ENCODE data around the gene PHLPP1.

DNA sequence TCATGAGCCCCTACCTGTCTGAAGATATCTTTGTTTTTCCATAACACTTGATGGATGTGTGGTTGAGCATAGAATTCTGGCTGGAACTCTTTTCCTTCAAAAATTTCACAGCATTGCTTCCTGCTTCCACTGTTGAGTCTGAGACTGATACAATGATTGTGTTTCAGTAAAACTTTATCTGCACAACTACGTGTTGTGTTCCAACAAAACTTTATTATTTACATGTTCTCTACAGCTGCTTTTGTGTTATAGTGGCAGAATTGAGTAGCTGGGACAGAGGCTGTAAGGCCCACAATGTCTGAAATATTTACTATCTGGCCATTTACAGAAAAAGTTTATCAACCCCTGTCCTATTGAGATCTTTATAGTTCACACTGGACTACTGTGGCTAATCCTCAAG, 275.3 kb downstream of the PHLPP1 start:
- no peak for TF ChIP-seq YY1 (IDR thresholded peaks at IDR 0.05; ENCODE audit: low read depth)
- TF ChIP-seq, protein P1, sequence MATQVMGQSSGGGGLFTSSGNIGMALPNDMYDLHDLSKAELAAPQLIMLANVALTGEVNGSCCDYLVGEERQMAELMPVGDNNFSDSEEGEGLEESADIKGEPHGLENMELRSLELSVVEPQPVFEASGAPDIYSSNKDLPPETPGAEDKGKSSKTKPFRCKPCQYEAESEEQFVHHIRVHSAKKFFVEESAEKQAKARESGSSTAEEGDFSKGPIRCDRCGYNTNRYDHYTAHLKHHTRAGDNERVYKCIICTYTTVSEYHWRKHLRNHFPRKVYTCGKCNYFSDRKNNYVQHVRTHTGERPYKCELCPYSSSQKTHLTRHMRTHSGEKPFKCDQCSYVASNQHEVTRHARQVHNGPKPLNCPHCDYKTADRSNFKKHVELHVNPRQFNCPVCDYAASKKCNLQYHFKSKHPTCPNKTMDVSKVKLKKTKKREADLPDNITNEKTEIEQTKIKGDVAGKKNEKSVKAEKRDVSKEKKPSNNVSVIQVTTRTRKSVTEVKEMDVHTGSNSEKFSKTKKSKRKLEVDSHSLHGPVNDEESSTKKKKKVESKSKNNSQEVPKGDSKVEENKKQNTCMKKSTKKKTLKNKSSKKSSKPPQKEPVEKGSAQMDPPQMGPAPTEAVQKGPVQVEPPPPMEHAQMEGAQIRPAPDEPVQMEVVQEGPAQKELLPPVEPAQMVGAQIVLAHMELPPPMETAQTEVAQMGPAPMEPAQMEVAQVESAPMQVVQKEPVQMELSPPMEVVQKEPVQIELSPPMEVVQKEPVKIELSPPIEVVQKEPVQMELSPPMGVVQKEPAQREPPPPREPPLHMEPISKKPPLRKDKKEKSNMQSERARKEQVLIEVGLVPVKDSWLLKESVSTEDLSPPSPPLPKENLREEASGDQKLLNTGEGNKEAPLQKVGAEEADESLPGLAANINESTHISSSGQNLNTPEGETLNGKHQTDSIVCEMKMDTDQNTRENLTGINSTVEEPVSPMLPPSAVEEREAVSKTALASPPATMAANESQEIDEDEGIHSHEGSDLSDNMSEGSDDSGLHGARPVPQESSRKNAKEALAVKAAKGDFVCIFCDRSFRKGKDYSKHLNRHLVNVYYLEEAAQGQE (IDR thresholded peaks at IDR 0.05; ENCODE audit: low read depth), result no peak
- no peak for TF ChIP-seq TAF1 (IDR thresholded peaks at IDR 0.05; ENCODE audit: low read depth)
- TF ChIP-seq FOXM1 (IDR thresholded peaks at IDR 0.05; ENCODE audit: borderline replicate concordance, low read depth), result no peak
- TF ChIP-seq, protein P2, sequence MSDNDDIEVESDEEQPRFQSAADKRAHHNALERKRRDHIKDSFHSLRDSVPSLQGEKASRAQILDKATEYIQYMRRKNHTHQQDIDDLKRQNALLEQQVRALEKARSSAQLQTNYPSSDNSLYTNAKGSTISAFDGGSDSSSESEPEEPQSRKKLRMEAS (IDR thresholded peaks at IDR 0.05), result no peak
- TF ChIP-seq CEBPB (IDR thresholded peaks at IDR 0.05), result no peak
- no peak for TF ChIP-seq ZBTB7A (IDR thresholded peaks at IDR 0.05; ENCODE audit: low read depth)
- TF ChIP-seq TCF12 (IDR thresholded peaks at IDR 0.05; ENCODE audit: low read depth), result no peak
- TF ChIP-seq CREB1 (IDR thresholded peaks at IDR 0.05; ENCODE audit: low read depth), result no peak
- TF ChIP-seq EGR1 (IDR thresholded peaks at IDR 0.05), result no peak
- TF ChIP-seq, protein P3, sequence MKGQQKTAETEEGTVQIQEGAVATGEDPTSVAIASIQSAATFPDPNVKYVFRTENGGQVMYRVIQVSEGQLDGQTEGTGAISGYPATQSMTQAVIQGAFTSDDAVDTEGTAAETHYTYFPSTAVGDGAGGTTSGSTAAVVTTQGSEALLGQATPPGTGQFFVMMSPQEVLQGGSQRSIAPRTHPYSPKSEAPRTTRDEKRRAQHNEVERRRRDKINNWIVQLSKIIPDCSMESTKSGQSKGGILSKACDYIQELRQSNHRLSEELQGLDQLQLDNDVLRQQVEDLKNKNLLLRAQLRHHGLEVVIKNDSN (IDR thresholded peaks at IDR 0.05), result no peak
- TF ChIP-seq EP300 (IDR thresholded peaks at IDR 0.05; ENCODE audit: borderline replicate concordance), result no peak
- no peak for TF ChIP-seq RAD21 (IDR thresholded peaks at IDR 0.05; ENCODE audit: low read depth)
